B cell (primary cell): ENCODE results near the gene POLK.

Experiments used
- EZH2 ChIP-seq: IDR thresholded peaks from 2 replicates; pipeline ENCODE4 v1.6.1; 2012; ENCODE audit warnings: borderline replicate concordance, low read depth, mild to moderate bottlenecking, moderate library complexity, low read length; ENCODE audit not compliant: insufficient read depth, poor library complexity, severe bottlenecking
- TF ChIP-seq, protein P1 (sequence below): fragments of 200-600 bp; IDR thresholded peaks from one replicate; pipeline ENCODE4 v1.8.0; 2022; ENCODE audit warnings: antibody characterized with exemption, mild to moderate bottlenecking

DNA sequence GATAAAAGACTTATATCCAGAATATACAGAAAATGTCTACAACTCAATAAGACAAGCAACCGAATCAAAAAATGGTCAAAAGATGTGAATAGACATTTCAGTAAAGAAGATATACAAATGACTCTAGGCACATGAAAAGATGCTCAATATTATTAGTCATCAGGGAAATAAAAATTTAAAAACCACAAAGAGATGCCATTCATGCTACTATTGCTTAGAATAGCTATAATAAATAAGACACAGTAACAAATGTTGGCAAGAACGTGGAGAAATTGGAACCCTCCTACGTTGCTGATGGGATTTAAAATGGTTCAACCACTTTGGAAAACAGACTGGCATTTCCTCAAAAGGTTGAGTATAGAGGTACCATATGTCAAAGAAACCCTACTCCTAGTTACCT is 39.8 kb downstream of the POLK start:
- TF ChIP-seq, protein P1, sequence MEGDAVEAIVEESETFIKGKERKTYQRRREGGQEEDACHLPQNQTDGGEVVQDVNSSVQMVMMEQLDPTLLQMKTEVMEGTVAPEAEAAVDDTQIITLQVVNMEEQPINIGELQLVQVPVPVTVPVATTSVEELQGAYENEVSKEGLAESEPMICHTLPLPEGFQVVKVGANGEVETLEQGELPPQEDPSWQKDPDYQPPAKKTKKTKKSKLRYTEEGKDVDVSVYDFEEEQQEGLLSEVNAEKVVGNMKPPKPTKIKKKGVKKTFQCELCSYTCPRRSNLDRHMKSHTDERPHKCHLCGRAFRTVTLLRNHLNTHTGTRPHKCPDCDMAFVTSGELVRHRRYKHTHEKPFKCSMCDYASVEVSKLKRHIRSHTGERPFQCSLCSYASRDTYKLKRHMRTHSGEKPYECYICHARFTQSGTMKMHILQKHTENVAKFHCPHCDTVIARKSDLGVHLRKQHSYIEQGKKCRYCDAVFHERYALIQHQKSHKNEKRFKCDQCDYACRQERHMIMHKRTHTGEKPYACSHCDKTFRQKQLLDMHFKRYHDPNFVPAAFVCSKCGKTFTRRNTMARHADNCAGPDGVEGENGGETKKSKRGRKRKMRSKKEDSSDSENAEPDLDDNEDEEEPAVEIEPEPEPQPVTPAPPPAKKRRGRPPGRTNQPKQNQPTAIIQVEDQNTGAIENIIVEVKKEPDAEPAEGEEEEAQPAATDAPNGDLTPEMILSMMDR, result no peak
- no peak for TF ChIP-seq EZH2
